HuH-7.5 (cell line): ENCODE results near the gene MIEN1.
"Not testable (repeated sequence)": the region's sequence is repeated elsewhere in the genome, so short reads cannot be mapped to it uniquely, and the experiment has no call there.

Source experiments
- DNase-seq: peaks from one replicate; pipeline ENCODE4 v3.0.0; 2011; ENCODE audit warnings: low spot score

The MIEN1 gene

GRCh38 chr17:39716073-39716818, 14.1 kb downstream of the MIEN1 start:
- DNase-seq: no peak

GRCh38 chr17:39715375-39716072, 14.8 kb downstream of the MIEN1 start:
- no peak for DNase-seq

GRCh38 chr17:39714234-39714633, 16.1 kb downstream of the MIEN1 start:
- no peak for DNase-seq

- DNase-seq: no peak
Measured at GRCh38 chr17:39711851-39712250, 18.5 kb downstream of the MIEN1 start.

GRCh38 chr17:39711071-39711470, 19.3 kb downstream of the MIEN1 start:
- not testable (repeated sequence) for DNase-seq

GRCh38 chr17:39709998-39710964, 20.1 kb downstream of the MIEN1 start:
- DNase-seq: no peak

GRCh38 chr17:39709319-39709997, 20.9 kb downstream of the MIEN1 start:
- DNase-seq: no peak

GRCh38 chr17:39706921-39707337, 23.4 kb downstream of the MIEN1 start:
- no peak for DNase-seq

GRCh38 chr17:39706383-39706782, 23.9 kb downstream of the MIEN1 start:
- DNase-seq: no peak

GRCh38 chr17:39705786-39706348, 24.5 kb downstream of the MIEN1 start:
- no peak for DNase-seq

GRCh38 chr17:39704821-39705551, 25.3 kb downstream of the MIEN1 start:
- DNase-seq: no peak

GRCh38 chr17:39703913-39704312, 26.4 kb downstream of the MIEN1 start:
- DNase-seq: no peak

- peak; percentile 78 for DNase-seq
Measured at GRCh38 chr17:39702901-39703893, 27.1 kb downstream of the MIEN1 start.

GRCh38 chr17:39701784-39702422, 28.4 kb downstream of the MIEN1 start:
- no peak for DNase-seq

- peak; percentile 26 for DNase-seq
Measured at GRCh38 chr17:39701012-39701783, 29.1 kb downstream of the MIEN1 start.

- DNase-seq: peak; percentile 55
Measured at GRCh38 chr17:39700148-39700987, 30.0 kb downstream of the MIEN1 start.

GRCh38 chr17:39699818-39700147, 30.5 kb downstream of the MIEN1 start, which contains the start of gene ERBB2:
TSS of gene ERBB2 (plus strand) at chr17:39700064. CDS start at chr17:39700239, 175 bp downstream.
- DNase-seq: peak; percentile 71
